Natural killer cell (primary cell): ENCODE results near the gene ITPR1. TPM values are rescaled to one million over a fixed set of nuclear protein-coding genes. Genes with fewer than 3 reads are reported as not detected.

Experiments
- ATAC-seq, 3 donors: fragments of 150-1000 bp in 2 of 3; fragments of 200-7000 bp in 1 of 3; cut with Tn5 transposase; 1 replicate in 1 of 3; 2 replicates in 2 of 3; pipeline ENCODE4 v1.10.0; 2021; ENCODE audit warnings: mild to moderate bottlenecking in 2 of 3, moderate library complexity in 2 of 3
- DNase-seq, 2 donors: peaks; one replicate each; pipeline versions ENCODE4 v3.0.0 to v3.0.0-alpha.2; 2013 to 2021; ENCODE audit warnings: mixed read lengths in 1 of 2
- H3K27ac ChIP-seq: one replicate; pipeline ENCODE4 v1.5.1; 2013; ENCODE audit warnings: mild to moderate bottlenecking, low read length
- H3K27me3 ChIP-seq: one replicate; pipeline ENCODE4 v1.6.1; 2013; ENCODE audit warnings: low read length; ENCODE audit not compliant: control insufficient read depth, insufficient read depth
- H3K36me3 ChIP-seq: one replicate; pipeline ENCODE4 v1.6.1; 2013; ENCODE audit warnings: low read length; ENCODE audit not compliant: control insufficient read depth, insufficient read depth
- H3K4me1 ChIP-seq: one replicate; pipeline ENCODE4 v1.6.1; 2013; ENCODE audit warnings: low read length; ENCODE audit not compliant: control insufficient read depth, insufficient read depth
- H3K4me3 ChIP-seq: one replicate; pipeline ENCODE4 v1.5.1; 2013; ENCODE audit warnings: low read length
- H3K9me3 ChIP-seq: one replicate; pipeline ENCODE4 v1.6.1; 2013; ENCODE audit warnings: low read length; ENCODE audit not compliant: control insufficient read depth, insufficient read depth
- H3K27ac Mint-ChIP-seq, 2 donors: one replicate each; pipeline ENCODE4 v1.8.0; 2022; ENCODE audit warnings: mild to moderate bottlenecking in 2 of 2, mixed read lengths in 2 of 2, moderate library complexity in 1 of 2
- H3K27me3 Mint-ChIP-seq, 2 donors: one replicate each; pipeline ENCODE4 v1.8.0; 2022; ENCODE audit warnings: low read depth in 2 of 2, mixed read lengths in 2 of 2
- H3K36me3 Mint-ChIP-seq: one replicate; pipeline ENCODE4 v1.8.0; 2022; ENCODE audit warnings: mixed read lengths
- H3K4me1 Mint-ChIP-seq, 2 donors: one replicate each; pipeline ENCODE4 v1.8.0; 2022; ENCODE audit warnings: mixed read lengths in 2 of 2
- H3K4me3 Mint-ChIP-seq: one replicate; pipeline ENCODE4 v1.8.0; 2022; ENCODE audit warnings: mild to moderate bottlenecking, moderate library complexity, mixed read lengths
- H3K9me3 Mint-ChIP-seq, 2 donors: one replicate each; pipeline ENCODE4 v1.8.0; 2022; ENCODE audit warnings: mixed read lengths in 2 of 2
- WGBS: methylation state at CpG from one replicate; pipeline ENCODE4 v1.1.7; 2013; ENCODE audit warnings: missing lambda C conversion rate; ENCODE audit not compliant: insufficient coverage; 5-methylcytosine and 5-hydroxymethylcytosine counted together
- intact Hi-C: fragments of 100-400 bp; cut with micrococcal nuclease; formaldehyde crosslinking; loops from one replicate; pipeline ENCODE4 v1.14.2; 2022
- total RNA-seq, 4 donors: library from RNA; stranded (reverse); fragments of 120-200 nt in 1 of 4; gene quantifications; one replicate each; pipeline versions ENCODE4 v1.2.3 to v1.2.4, GENCODE V29; 2013 to 2022
- TF ChIP-seq, protein P1 (sequence below): fragments of 200-600 bp; IDR thresholded peaks from one replicate; pipeline ENCODE4 v1.8.0; 2022; ENCODE audit warnings: antibody characterized with exemption

ITPR1 gene
- total RNA-seq, 3 donors from 2014 or later (not counting 1 experiment from before 2014, with no cell fraction given) = 86.7 to 123 (median 94.8) TPM

DNA sequence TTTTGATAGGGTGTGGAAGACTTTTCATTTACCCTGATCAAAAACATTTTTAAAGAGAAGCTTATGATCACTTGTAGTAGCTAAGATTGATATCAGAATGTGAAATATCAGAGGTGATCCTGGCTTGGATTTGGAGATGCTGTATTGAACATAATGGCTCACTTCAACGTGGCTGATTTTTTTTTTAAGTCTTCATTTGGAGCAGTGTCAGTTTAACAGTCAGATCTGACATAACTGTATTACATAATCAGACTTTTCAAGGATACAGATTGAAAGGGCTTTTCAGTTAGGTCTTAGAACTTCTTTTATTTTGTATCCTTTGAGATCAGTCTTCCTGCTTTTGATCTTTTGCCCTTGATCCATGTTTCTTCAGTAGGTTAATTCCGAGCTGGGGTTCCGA is 98.5 kb downstream of the ITPR1 start:
- Histone ChIP-seq H3K27ac (no peak overlapping the region), H3K9me3 (no peaks in the 10 kb centered on the region), H3K27me3 (no peaks in the 10 kb centered on the region), H3K4me1 (peaks cover 19% of the 10 kb centered on the region), H3K36me3 (no peaks in the 10 kb centered on the region), H3K4me3 (no peak overlapping the region)
- no peaks in the 10 kb centered on the region for H3K36me3 Mint-ChIP-seq
- intact Hi-C loops = no loop called here
- no peak for DNase-seq
- no peak overlapping the region for H3K4me3 Mint-ChIP-seq
- WGBS = 79% methylated on average over 3 of the region's 3 CpGs
- peaks cover 63 to 65% of the 10 kb centered on the region in 2 donors for H3K4me1 Mint-ChIP-seq
- TF ChIP-seq, protein P1, sequence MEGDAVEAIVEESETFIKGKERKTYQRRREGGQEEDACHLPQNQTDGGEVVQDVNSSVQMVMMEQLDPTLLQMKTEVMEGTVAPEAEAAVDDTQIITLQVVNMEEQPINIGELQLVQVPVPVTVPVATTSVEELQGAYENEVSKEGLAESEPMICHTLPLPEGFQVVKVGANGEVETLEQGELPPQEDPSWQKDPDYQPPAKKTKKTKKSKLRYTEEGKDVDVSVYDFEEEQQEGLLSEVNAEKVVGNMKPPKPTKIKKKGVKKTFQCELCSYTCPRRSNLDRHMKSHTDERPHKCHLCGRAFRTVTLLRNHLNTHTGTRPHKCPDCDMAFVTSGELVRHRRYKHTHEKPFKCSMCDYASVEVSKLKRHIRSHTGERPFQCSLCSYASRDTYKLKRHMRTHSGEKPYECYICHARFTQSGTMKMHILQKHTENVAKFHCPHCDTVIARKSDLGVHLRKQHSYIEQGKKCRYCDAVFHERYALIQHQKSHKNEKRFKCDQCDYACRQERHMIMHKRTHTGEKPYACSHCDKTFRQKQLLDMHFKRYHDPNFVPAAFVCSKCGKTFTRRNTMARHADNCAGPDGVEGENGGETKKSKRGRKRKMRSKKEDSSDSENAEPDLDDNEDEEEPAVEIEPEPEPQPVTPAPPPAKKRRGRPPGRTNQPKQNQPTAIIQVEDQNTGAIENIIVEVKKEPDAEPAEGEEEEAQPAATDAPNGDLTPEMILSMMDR = no peak
- no peaks in the 10 kb centered on the region for H3K27me3 Mint-ChIP-seq
- H3K27ac Mint-ChIP-seq = no peak overlapping the region
- ATAC-seq = no peak
- H3K9me3 Mint-ChIP-seq = no peaks in the 10 kb centered on the region

DNA sequence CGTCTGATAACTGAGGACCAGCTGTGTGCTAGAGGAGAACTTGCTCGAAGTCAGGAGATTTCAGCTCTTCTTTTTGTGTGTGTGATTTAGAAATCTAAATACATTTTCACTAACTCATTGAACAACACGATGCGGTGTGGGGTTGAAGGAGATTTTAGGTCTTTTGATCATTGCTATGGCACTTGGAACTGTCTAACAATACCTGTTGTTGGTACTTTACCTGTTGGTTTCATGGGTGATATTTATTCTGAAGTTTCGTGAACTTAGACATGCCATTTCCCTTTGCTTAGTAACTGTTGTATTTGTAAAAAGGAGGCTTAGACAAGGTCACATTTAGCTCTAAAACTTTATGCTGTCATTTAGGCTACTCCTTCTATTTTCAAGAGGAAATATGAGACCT is 99.9 kb downstream of the ITPR1 start:
- Mint-ChIP-seq H3K4me1 (peaks cover 61 to 62% of the 10 kb centered on the region in 2 donors), H3K27me3 (no peaks in the 10 kb centered on the region), H3K27ac (no peak overlapping the region), H3K9me3 (no peaks in the 10 kb centered on the region), H3K36me3 (no peaks in the 10 kb centered on the region), H3K4me3 (no peak overlapping the region)
- Histone ChIP-seq H3K27ac (no peak overlapping the region), H3K27me3 (no peaks in the 10 kb centered on the region), H3K4me3 (no peak overlapping the region), H3K36me3 (no peaks in the 10 kb centered on the region), H3K9me3 (no peaks in the 10 kb centered on the region), H3K4me1 (peaks cover 11% of the 10 kb centered on the region)
- no peak for ATAC-seq
- intact Hi-C loops = no loop called here
- DNase-seq = no peak
- 97% methylated on average over 4 of the region's 5 CpGs for WGBS
- TF ChIP-seq, protein P1 = no peak

DNA sequence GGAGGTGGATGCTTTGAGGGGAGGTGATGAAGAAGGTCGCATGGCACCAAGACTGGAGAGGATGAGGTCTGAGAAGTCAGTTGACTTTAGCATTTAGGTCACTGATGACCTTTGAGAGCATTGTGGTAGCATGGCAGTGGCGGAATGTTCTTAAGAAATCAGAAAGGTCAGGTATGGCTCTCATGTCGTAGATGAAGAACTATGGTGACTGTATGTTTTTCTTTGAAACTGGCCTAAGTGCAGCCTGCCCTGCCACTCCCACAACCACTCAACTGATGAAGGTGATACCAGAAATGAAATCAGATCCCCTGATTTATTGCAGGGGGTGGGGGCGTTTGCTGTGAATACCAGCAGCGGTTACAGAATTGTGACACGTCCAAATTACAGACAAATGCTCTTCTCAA is 102.6 kb downstream of the ITPR1 start:
- no peak overlapping the region for H3K27ac Mint-ChIP-seq
- 84% methylated on average over 6 of the region's 6 CpGs for WGBS
- H3K4me1 Mint-ChIP-seq = peaks cover 56 to 59% of the 10 kb centered on the region in 2 donors
- no peaks in the 10 kb centered on the region for H3K36me3 Mint-ChIP-seq
- ATAC-seq = no peak
- Histone ChIP-seq H3K9me3 (no peaks in the 10 kb centered on the region), H3K4me1 (no peaks in the 10 kb centered on the region), H3K27me3 (no peaks in the 10 kb centered on the region), H3K36me3 (no peaks in the 10 kb centered on the region), H3K4me3 (no peak overlapping the region), H3K27ac (no peak overlapping the region)
- intact Hi-C loops = no loop called here
- no peaks in the 10 kb centered on the region for H3K27me3 Mint-ChIP-seq
- no peaks in the 10 kb centered on the region for H3K9me3 Mint-ChIP-seq
- H3K4me3 Mint-ChIP-seq = no peak overlapping the region
- DNase-seq = no peak
- TF ChIP-seq, protein P1 = no peak

DNA sequence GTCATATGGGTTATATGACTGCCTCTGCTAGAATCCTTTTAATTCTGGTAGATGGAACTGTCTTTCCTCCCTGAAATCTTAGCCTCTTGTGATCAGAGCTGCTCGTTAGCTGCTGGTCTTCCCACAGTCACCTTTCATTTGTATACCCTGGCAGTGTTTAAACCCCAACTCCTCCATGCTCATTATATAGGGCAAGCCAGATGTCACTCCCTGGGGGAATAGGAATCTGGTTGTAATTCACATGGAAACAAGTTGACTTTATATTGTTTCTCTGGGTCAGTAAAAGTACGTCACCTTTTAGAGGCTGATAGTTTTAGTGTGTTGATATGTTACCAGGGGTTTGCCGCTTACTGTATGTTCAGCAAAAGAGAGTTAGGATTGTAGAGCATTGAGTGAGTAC is 103.5 kb downstream of the ITPR1 start:
- Mint-ChIP-seq H3K4me3 (no peak overlapping the region), H3K27ac (peak overlapping the region in 1 of 2 donors; percentile 22), H3K9me3 (no peaks in the 10 kb centered on the region), H3K4me1 (peaks cover 53 to 59% of the 10 kb centered on the region in 2 donors), H3K27me3 (no peaks in the 10 kb centered on the region), H3K36me3 (no peaks in the 10 kb centered on the region)
- H3K27me3 ChIP-seq = no peaks in the 10 kb centered on the region
- intact Hi-C loops = no loop called here
- no peaks in the 10 kb centered on the region for H3K9me3 ChIP-seq
- TF ChIP-seq, protein P1 = no peak
- DNase-seq (no peak), ATAC-seq (no peak)
- 100% methylated on average over 2 of the region's 3 CpGs for WGBS
- H3K27ac ChIP-seq = no peak overlapping the region
- H3K36me3 ChIP-seq = no peaks in the 10 kb centered on the region
- H3K4me3 ChIP-seq = no peak overlapping the region
- no peaks in the 10 kb centered on the region for H3K4me1 ChIP-seq
